ENCODE measurements around the gene RMDN3. TPM values are rescaled to one million over a fixed set of nuclear protein-coding genes. Genes with fewer than 3 reads are reported as not detected.

RMDN3 gene
- total RNA-seq: 21.3 and 24.7 TPM in 2 replicates

GRCh38 chr15:40754883-40755811, at the start of gene RMDN3:
Gene RMDN3 (minus strand): TSS chr15:40755254. CDS start chr15:40754783, 471 bp downstream.

GRCh38 chr15:40769274-40770146, 14.5 kb upstream of the RMDN3 start, which contains the start of gene C15orf62:
Gene C15orf62 (plus strand): TSS chr15:40769980. CDS start chr15:40770496, 516 bp downstream.

GRCh38 chr15:40763801-40764628, 9.0 kb upstream of the RMDN3 start, which contains the start of gene GCHFR:
Gene GCHFR (plus strand): TSS chr15:40764068. CDS start chr15:40764181, 113 bp downstream.

GRCh38 chr15:40694688-40695468, 60.2 kb downstream of the RMDN3 start, which contains the start of gene RAD51:
Gene RAD51 (plus strand): TSS chr15:40695174. CDS start chr15:40698759, 3,585 bp downstream.

Other genes starting within 250 kb of the RMDN3 start
- 13.0 and 17.1 TPM in 2 replicates for gene CCDC32, start 190.2 kb downstream of the RMDN3 start, total RNA-seq
- 9.3 and 10.8 TPM in 2 replicates for gene RPUSD2, start 186.0 kb downstream of the RMDN3 start, total RNA-seq
- 2.0 and 5.7 TPM in 2 replicates for gene KNL1, start 161.0 kb downstream of the RMDN3 start, total RNA-seq
- gene RAD51, start 60.1 kb downstream of the RMDN3 start, total RNA-seq: 1.4 and 1.8 TPM in 2 replicates
- gene GCHFR, start 8.8 kb upstream of the RMDN3 start, total RNA-seq: 0.85 and 1.5 TPM in 2 replicates
- 0.07 TPM in 1 of 2 replicates, not detected in the other for gene C15orf62, start 14.7 kb upstream of the RMDN3 start, total RNA-seq
- 17.8 and 18.7 TPM in 2 replicates for gene ZFYVE19, start 51.8 kb upstream of the RMDN3 start, total RNA-seq
- 12.1 and 12.6 TPM in 2 replicates for gene DNAJC17, start 52.2 kb upstream of the RMDN3 start, total RNA-seq
- gene PPP1R14D, start 73.5 kb upstream of the RMDN3 start, total RNA-seq: not detected in 2 replicates
- gene SPINT1, start 88.8 kb upstream of the RMDN3 start, total RNA-seq: 0.33 and 0.36 TPM in 2 replicates
- gene RHOV, start 119.0 kb upstream of the RMDN3 start, total RNA-seq: 0.07 TPM in 1 of 2 replicates, not detected in the other
- gene VPS18, start 139.2 kb upstream of the RMDN3 start, total RNA-seq: 41.6 and 49.0 TPM in 2 replicates
- gene DLL4, start 174.1 kb upstream of the RMDN3 start, total RNA-seq: 0.07 and 0.10 TPM in 2 replicates
- 6.4 and 19.6 TPM in 2 replicates for gene CHAC1, start 198.2 kb upstream of the RMDN3 start, total RNA-seq